Stimulated activated CD8-positive, alpha-beta memory T cell treated with anti-CD3 and anti-CD28 coated beads, Interleukin-7, amount 100 ng/mL, for 24 hours (primary cell): ENCODE results near the gene CNOT1.

Experiments
- DNase-seq: peaks from one replicate; pipeline ENCODE4 v3.0.0-alpha.2; 2020; ENCODE audit warnings: low read depth

The CNOT1 gene

GRCh38 chr16:58516768-58517107 lies 112.9 kb downstream of the CNOT1 start:
- DNase-seq, result no peak

- no peak for DNase-seq
These were observed 113.5 kb downstream of the CNOT1 start for GRCh38 chr16:58515871-58516767.

- peak; percentile 63 for DNase-seq
These were observed 114.3 kb downstream of the CNOT1 start, which contains the start of gene SETD6 for GRCh38 chr16:58515125-58515870. SETD6 (plus strand) TSS chr16:58515517; CDS start chr16:58515538, 21 bp downstream.

GRCh38 chr16:58513874-58514273 lies 115.8 kb downstream of the CNOT1 start:
- DNase-seq, result no peak

GRCh38 chr16:58511933-58512815 lies 117.5 kb downstream of the CNOT1 start:
- DNase-seq, result peak; percentile 84

GRCh38 chr16:58510776-58511628 lies 118.6 kb downstream of the CNOT1 start:
- DNase-seq, result no peak

GRCh38 chr16:58510097-58510775 lies 119.4 kb downstream of the CNOT1 start:
- no peak for DNase-seq

GRCh38 chr16:58509256-58510096 lies 120.2 kb downstream of the CNOT1 start:
- no peak for DNase-seq

GRCh38 chr16:58508671-58509251 lies 120.9 kb downstream of the CNOT1 start:
- no peak for DNase-seq

- no peak for DNase-seq
These were observed 121.5 kb downstream of the CNOT1 start for GRCh38 chr16:58507963-58508670.

- DNase-seq, result no peak
These were observed 122.2 kb downstream of the CNOT1 start for GRCh38 chr16:58507195-58507962.

- no peak for DNase-seq
These were observed 123.1 kb downstream of the CNOT1 start for GRCh38 chr16:58506241-58507194.

- DNase-seq, result no peak
These were observed 125.5 kb downstream of the CNOT1 start for GRCh38 chr16:58503863-58504688.

GRCh38 chr16:58503166-58503862 lies 126.3 kb downstream of the CNOT1 start:
- DNase-seq, result no peak
